ENCODE measurements around the gene BRIP1. TPM values are rescaled to one million over a fixed set of nuclear protein-coding genes. Genes with fewer than 3 reads are reported as not detected.

Gene BRIP1
- total and polyA plus RNA-seq, 10 of the 15 experiments (the other 5 are each of a cell fraction or from before 2014, with no cell fraction given), result 4.0 to 24.2 (median 12.8) TPM

- TF ChIP-seq SUZ12 (IDR thresholded peaks at IDR 0.05; ENCODE audit: unreplicated experiment), result no peak
- TF ChIP-seq SPI1 (IDR thresholded peaks at IDR 0.05; ENCODE audit: borderline replicate concordance, insufficient read depth, low read depth, low read length), result no peak
- no peak for TF ChIP-seq LARP7 (IDR thresholded peaks at IDR 0.05)
- TF ChIP-seq IKZF2 (IDR thresholded peaks at IDR 0.05), result peak in 1 of 2 experiments; percentile 19; a peak in 1 of 4 replicates
- TF ChIP-seq BCL3 (IDR thresholded peaks at IDR 0.05; ENCODE audit: borderline replicate concordance, insufficient read depth, low read depth, low read length, poor library complexity, severe bottlenecking), result no peak
Observed at GRCh38 chr17:61822326-61823285, 40.7 kb downstream of the BRIP1 start (continued).

GRCh38 chr17:61821655-61822054, 41.7 kb downstream of the BRIP1 start:
- ChIA-PET POLR2A (no interaction called here), CTCF (interaction anchor here (1.5 kb wide), 1 partner anchor 19 kb away, joined by 7 read pairs; no protein-coding TSS in a partner anchor), SMC1A (ENCODE audit: uncharacterized antibody, unreplicated experiment) (interaction anchor here (0.8 to 2.5 kb wide), 4 partner anchors 8 to 92 kb away, joined by 3 to 11 read pairs (median 4); no protein-coding TSS in a partner anchor), RAD21 (ENCODE audit: unreplicated experiment) (interaction anchor here (1.3 kb wide), 1 partner anchor 173 kb away, joined by 3 read pairs; no protein-coding TSS in a partner anchor)
- TF ChIP-seq EGR1 (IDR thresholded peaks at IDR 0.05; ENCODE audit: borderline replicate concordance in 1 of 2, low read depth in 2 of 2, low read length in 2 of 2) (no peak), ETV6 (conservative IDR thresholded peaks at IDR 0.05 in 1 of 2, IDR thresholded peaks at IDR 0.05 in 1 of 2; ENCODE audit: borderline replicate concordance in 1 of 2, low read depth in 1 of 2) (no peak; a peak in 1 of 4 replicates), RFX5 (IDR thresholded peaks at IDR 0.05; ENCODE audit: low read depth, low read length) (no peak), CUX1 (IDR thresholded peaks at IDR 0.05; ENCODE audit: insufficient replicate concordance, low read depth, low read length) (no peak)
- H3K79me2 ChIP-seq (ENCODE audit: control insufficient read depth, insufficient read depth, low read length), result no peaks in the 10 kb centered on the region
- H3K27me3 ChIP-seq (replicated peaks in 1 of 2; ENCODE audit: control insufficient read depth in 2 of 2, insufficient read depth in 2 of 2, low read length in 1 of 2), result no peaks in the 10 kb centered on the region
- no peak overlapping the region for H3K4me3 ChIP-seq
- intact Hi-C loops (cut with micrococcal nuclease; ENCODE audit: unreplicated experiment), result no loop called here
- WGBS (ENCODE audit: insufficient coverage, insufficient replicate concordance, low lambda C conversion rate, missing lambda C conversion rate), result 96% methylated on average over 4 of the region's 4 CpGs
- DNase-seq (ENCODE audit: low read depth, low spot score) (no peak), ATAC-seq (no peak), FAIRE-seq (no peak)
- no peaks in the 10 kb centered on the region; the same call in 1 of the 2 replicates for H3K4me1 ChIP-seq (ENCODE audit: control insufficient read depth, insufficient read depth, low read length)
- peaks cover 0 to 2% of the 10 kb centered on the region in 2 experiments; a peak in 1 of 4 replicates for H3K36me3 ChIP-seq (ENCODE audit: control insufficient read depth in 2 of 2, insufficient read depth in 2 of 2, low read length in 1 of 2)
- H3K4me2 ChIP-seq (ENCODE audit: control insufficient read depth, insufficient read depth), result no peak overlapping the region
- BruUV-seq (replicated peaks), result no TSS peak
- H4K20me1 ChIP-seq (ENCODE audit: control insufficient read depth, insufficient read depth), result no peaks in the 10 kb centered on the region
- H3K9me3 ChIP-seq (replicated peaks; ENCODE audit: control insufficient read depth, insufficient read depth, low read length), result peaks cover 5% of the 10 kb centered on the region; the same call in 2 of the 3 replicates
- H3K27ac ChIP-seq (ENCODE audit: control insufficient read depth, insufficient read depth), result no peak overlapping the region
- in situ Hi-C loops (cut with MboI), result no loop called here
- H3K9ac ChIP-seq (ENCODE audit: control insufficient read depth, insufficient read depth, low read length), result no peak overlapping the region
- no peak overlapping the region for H2AFZ ChIP-seq (ENCODE audit: control insufficient read depth, low read depth, low read length)
